Endothelial cell of umbilical vein (primary cell): ENCODE results near the gene NCAPG2.

Source experiments
- CTCF ChIP-seq, 2 donors: IDR thresholded peaks; 1 replicate in 1 of 2; 2 replicates in 1 of 2; pipeline ENCODE4 v1.5.1; 2011; ENCODE audit warnings: low read length in 2 of 2, mild to moderate bottlenecking in 2 of 2, moderate library complexity in 2 of 2, control low read depth in 1 of 2, inconsistent platforms in 1 of 2, low read depth in 1 of 2; ENCODE audit not compliant: insufficient read depth in 1 of 2; ENCODE audit errors: extremely low read depth in 1 of 2
- JUN ChIP-seq: IDR thresholded peaks from 2 replicates; pipeline ENCODE4 v1.6.1; 2011; ENCODE audit warnings: borderline replicate concordance, low read depth; ENCODE audit not compliant: insufficient read length, insufficient read depth

GRCh38 chr7:158583143-158583542 lies 121.5 kb downstream of the NCAPG2 start:
- TF ChIP-seq CTCF (IDR thresholded peaks at IDR 0.05; ENCODE audit: extremely low read depth in 1 of 2, insufficient read depth in 1 of 2, low read depth in 1 of 2, low read length in 2 of 2), result no peak
- TF ChIP-seq JUN, result no peak
